HCEC 1CT (cell line): ENCODE measurements around the gene OR14J1.
"Not testable (repeated sequence)": the region's sequence is repeated elsewhere in the genome, so short reads cannot be mapped to it uniquely, and the experiment has no call there.

Source experiments
- DNase-seq: peaks from one replicate; pipeline ENCODE4 v3.0.0-alpha.2; 2017

Gene OR14J1

GRCh38 chr6:29301316-29301715 lies at the start of gene OR14J1:
TSS of gene OR14J1 (plus strand) at chr6:29301701. CDS start at chr6:29306690, 4,989 bp downstream.
- DNase-seq, result no peak

DNA sequence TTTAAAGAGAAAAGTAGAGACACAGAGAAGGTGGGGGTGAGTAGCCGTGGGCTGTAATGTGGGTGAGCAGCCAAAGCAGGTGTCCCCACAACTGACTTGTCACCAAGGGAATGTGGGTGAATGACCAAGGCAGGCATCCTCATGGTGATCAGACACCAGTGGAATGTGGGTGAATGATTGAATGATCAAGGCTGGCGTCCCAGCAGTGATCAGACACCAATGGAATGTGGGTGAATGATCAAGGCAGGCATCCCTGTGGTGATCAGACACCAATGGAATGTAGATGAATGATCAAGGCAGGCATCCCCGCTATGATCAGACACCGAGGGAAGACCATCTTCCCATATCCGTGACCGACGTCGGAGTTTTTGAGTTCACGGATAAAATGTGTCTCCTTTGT lies 49.8 kb upstream of the OR14J1 start:
- no peak for DNase-seq

DNA sequence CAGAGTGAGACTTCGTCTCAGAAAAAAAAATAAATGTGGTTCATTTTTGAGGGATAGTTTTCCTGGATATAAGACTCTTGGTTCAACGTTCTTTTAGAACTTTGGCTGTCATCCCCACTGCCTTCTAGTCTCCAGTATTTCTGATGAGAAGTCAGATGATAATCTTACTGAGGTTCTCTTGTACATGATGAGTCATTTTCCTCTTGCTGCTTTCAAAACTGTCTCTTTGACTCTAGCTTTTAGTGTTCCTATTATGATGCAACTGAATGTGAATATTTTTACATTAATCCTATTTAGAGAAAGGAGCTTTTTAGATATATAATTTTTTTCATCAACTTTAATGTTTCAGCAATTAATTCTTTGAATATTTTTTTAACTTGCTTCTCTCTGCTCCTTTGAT lies 46.0 kb upstream of the OR14J1 start:
- DNase-seq, result no peak

- DNase-seq, result no peak
These were observed 41.8 kb upstream of the OR14J1 start for GRCh38 chr6:29259721-29260120.

DNA sequence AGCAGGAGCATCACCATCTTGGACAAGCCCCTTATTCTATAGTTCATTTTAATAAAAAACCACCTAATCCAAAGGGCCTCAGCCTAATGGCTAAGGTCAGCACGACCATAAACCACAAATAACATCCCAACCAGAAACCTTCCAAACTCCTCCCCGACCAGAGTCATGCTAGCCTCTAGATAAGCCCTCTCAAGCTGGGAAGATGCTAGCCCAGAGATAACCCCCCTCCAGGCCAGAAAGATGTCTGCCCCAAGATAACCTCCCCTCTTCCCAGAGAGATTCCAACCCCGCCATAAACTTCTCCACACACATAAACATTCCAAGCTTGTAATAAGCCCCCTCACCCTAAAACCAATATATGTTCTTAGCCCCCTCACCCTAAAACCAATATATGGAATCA lies 38.5 kb upstream of the OR14J1 start:
- DNase-seq, result no peak

DNA sequence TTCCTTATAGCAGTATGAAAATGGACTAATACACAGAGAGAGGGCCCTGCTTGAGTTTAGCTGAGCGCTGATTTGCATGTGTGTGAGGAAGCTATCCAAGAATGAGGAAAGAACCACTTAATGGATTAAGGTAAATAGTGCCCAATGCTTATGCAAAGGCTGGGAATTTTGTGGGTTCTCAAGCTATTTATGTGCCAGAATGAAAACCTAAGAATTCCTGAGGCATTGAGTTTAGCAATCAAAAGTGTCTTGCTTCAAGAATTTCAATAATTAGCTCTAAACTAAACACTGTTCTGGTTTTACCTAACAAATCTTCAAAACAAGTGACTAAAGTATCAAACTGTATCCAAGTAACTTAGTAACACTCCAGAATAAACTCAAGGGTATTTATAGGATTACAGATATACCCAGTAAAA lies 7.0 kb upstream of the OR14J1 start:
- no peak for DNase-seq

- no peak for DNase-seq
These were observed 6.3 kb upstream of the OR14J1 start for GRCh38 chr6:29295181-29295585.

GRCh38 chr6:29295623-29296022 lies 5.9 kb upstream of the OR14J1 start:
- no peak for DNase-seq

GRCh38 chr6:29319931-29320330 lies 18.4 kb downstream of the OR14J1 start:
- no peak for DNase-seq

DNA sequence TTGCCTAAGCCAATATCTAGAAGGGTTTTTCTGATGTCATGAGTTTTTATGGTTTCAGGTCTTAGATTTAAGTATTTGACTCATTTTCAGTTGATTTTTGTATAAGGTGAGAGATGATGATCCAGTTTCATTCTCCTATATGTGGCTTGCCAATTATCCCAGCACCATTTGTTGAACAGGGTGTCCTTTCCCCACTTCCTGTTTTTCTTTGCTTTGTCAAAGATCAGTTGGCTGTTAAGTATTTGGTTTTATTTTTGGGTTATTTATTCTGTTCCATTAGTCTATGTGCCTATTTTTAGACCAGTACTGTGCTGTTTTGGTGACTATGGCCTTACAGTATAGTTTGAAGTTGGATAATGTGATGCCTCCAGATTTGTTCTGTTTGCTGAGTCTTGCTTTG lies 21.8 kb downstream of the OR14J1 start:
- not testable (repeated sequence) for DNase-seq

GRCh38 chr6:29325777-29326176 lies 24.3 kb downstream of the OR14J1 start:
- DNase-seq, result no peak

DNA sequence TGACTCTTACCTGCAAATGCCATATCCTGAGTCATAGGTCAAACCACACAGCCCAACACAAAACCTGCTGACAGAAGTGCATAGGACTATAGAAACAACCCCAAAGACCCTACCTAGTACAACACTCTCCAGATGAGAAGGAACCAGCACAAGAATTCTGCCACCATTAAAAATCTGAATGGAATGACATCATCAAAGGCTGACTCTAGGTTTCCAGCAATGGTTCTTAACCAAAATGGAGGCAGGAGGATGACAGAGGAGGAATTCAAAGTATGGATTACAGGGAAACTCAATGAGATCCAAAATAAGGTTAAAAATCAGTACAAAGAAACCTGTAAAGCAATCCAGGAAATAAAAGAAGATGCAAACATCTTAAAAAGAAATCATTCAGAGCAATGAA lies 31.2 kb downstream of the OR14J1 start:
- DNase-seq, result no peak

- no peak for DNase-seq
These were observed 34.8 kb downstream of the OR14J1 start for GRCh38 chr6:29336269-29336668.

DNA sequence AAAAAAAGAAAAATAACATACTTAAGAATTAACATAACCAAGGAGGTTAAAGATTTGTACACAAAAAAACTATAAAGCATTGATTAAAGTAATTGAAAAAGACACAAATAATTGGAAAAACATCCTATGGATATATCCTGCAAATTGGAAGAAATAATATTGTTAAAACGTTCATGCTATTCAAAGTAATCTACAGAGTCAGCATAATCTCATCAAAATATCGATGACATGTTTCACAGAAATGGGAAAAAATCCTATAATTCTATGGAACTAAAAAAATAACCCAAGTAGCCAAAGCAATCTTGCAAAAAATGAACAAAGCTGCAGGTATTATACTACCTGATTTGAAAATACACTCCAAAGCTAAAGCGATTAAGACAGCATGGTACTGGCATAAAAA lies 43.9 kb downstream of the OR14J1 start:
- DNase-seq, result no peak

DNA sequence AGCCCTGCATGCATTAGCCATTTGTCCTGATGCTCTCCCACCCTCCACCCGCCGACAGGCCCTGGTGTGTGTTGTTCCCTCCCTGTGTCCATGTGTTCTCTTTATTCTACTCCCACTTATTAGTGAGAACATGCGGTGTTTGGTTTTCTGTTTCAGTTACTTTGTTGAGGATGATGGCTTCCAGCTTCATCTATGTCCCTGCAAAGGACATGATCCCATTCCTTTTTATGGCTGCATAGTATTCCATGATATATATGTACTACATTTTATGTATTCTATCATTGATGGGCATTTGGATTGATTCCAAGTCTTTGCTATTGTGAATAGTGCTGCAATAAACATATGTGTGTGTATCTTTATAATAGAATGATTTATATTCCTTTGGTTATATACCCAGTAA lies 47.8 kb downstream of the OR14J1 start:
- DNase-seq, result not testable (repeated sequence)

GRCh38 chr6:29354980-29355379 lies 53.5 kb downstream of the OR14J1 start:
- no peak for DNase-seq

GRCh38 chr6:29355603-29356002 lies 54.1 kb downstream of the OR14J1 start:
- no peak for DNase-seq
